Neural cell (in vitro differentiated cells): Measurements from ENCODE around the gene DNAH5. TPM values are rescaled to one million over a fixed set of nuclear protein-coding genes. Genes with fewer than 3 reads are reported as not detected.

ENCODE experiments used
- H2AFZ ChIP-seq: fragments of 200-600, 300-800 bp; sonication (generic), shearing (Covaris generic); 2 replicates; pipeline ENCODE4 v1.6.0; 2014; ENCODE audit warnings: low read depth, mild to moderate bottlenecking, antibody characterized with exemption, low read length, moderate library complexity
- H3F3A ChIP-seq: fragments of 200-600 bp; shearing (Covaris generic); 2 replicates; pipeline ENCODE4 v1.6.1; 2016; ENCODE audit warnings: mild to moderate bottlenecking, moderate library complexity, mixed read lengths, antibody characterized with exemption, low read length; ENCODE audit not compliant: insufficient read depth, poor library complexity, severe bottlenecking
- H3K27ac ChIP-seq: fragments of 200-600, 300-800 bp; sonication (generic), shearing (Covaris generic); 2 replicates; pipeline ENCODE4 v1.5.1; 2014; ENCODE audit warnings: mild to moderate bottlenecking, low read length, moderate library complexity
- H3K27me3 ChIP-seq: fragments of 300-800, 200-600 bp; sonication (generic), shearing (Covaris generic); 2 replicates; pipeline ENCODE4 v1.6.0; 2014; ENCODE audit warnings: mild to moderate bottlenecking, low read depth, low read length, moderate library complexity; ENCODE audit not compliant: insufficient read depth
- H3K36me3 ChIP-seq: fragments of 300-800, 200-600 bp; sonication (generic), shearing (Covaris generic); 2 replicates; pipeline ENCODE4 v1.5.1; 2014; ENCODE audit warnings: mild to moderate bottlenecking, antibody characterized with exemption, low read length, moderate library complexity; ENCODE audit not compliant: insufficient read depth
- H3K4me2 ChIP-seq: fragments of 300-800, 200-600 bp; sonication (generic), shearing (Covaris generic); 2 replicates; pipeline ENCODE4 v1.6.0; 2014; ENCODE audit warnings: mild to moderate bottlenecking, low read length
- H3K4me3 ChIP-seq: fragments of 300-800, 200-600 bp; sonication (generic), shearing (Covaris generic); 2 replicates; pipeline ENCODE4 v1.5.1; 2014; ENCODE audit warnings: mild to moderate bottlenecking, low read length, moderate library complexity
- H3K79me2 ChIP-seq: fragments of 200-600 bp; shearing (Covaris generic); replicated peaks from 2 replicates; pipeline ENCODE4 v1.6.0; 2014; ENCODE audit warnings: mild to moderate bottlenecking, low read length, moderate library complexity; ENCODE audit not compliant: insufficient read depth
- H3K9ac ChIP-seq: fragments of 300-800, 200-600 bp; sonication (generic), shearing (Covaris generic); 2 replicates; pipeline ENCODE4 v1.6.1; 2016; ENCODE audit warnings: mild to moderate bottlenecking, low read length, mixed read lengths
- H3K9me2 ChIP-seq: fragments of 200-600 bp; shearing (Covaris generic); 2 replicates; pipeline ENCODE4 v1.6.1; 2016; ENCODE audit warnings: mild to moderate bottlenecking, low read length, mixed read lengths; ENCODE audit not compliant: insufficient read depth
- H3K9me3 ChIP-seq: fragments of 200-600, 300-800 bp; sonication (generic), shearing (Covaris generic); 2 replicates; pipeline ENCODE4 v1.6.1; 2016; ENCODE audit warnings: mild to moderate bottlenecking, mixed run types, low read length, moderate library complexity, mixed read lengths
- H4K20me1 ChIP-seq: fragments of 200-600 bp; shearing (Covaris generic); 2 replicates; pipeline ENCODE4 v1.6.1; 2016; ENCODE audit warnings: mild to moderate bottlenecking, mixed run types; ENCODE audit not compliant: insufficient read depth
- EP300 ChIP-seq: fragments of 450-650 bp; conservative IDR thresholded peaks from 2 replicates; pipeline ENCODE4 v1.6.1; 2014; ENCODE audit warnings: antibody characterized with exemption, mild to moderate bottlenecking, moderate library complexity; ENCODE audit not compliant: poor library complexity, severe bottlenecking
- EZH2 ChIP-seq: fragments of 200-600, 300-800 bp; shearing (Covaris generic), sonication (generic); IDR thresholded peaks from 2 replicates; pipeline ENCODE4 v1.6.1; 2014; ENCODE audit warnings: antibody characterized with exemption, low read length, borderline replicate concordance, mild to moderate bottlenecking; ENCODE audit not compliant: insufficient read depth, poor library complexity, severe bottlenecking
- MXI1 ChIP-seq: fragments of 450-650 bp; conservative IDR thresholded peaks from 2 replicates; pipeline ENCODE4 v1.6.1; 2014; ENCODE audit warnings: antibody characterized with exemption, mild to moderate bottlenecking; ENCODE audit not compliant: poor library complexity, severe bottlenecking
- POLR2AphosphoS5 ChIP-seq: IDR thresholded peaks from 2 replicates; pipeline ENCODE4 v1.6.1; 2012
- RAD21 ChIP-seq: fragments of 450-650 bp; conservative IDR thresholded peaks from 2 replicates; pipeline ENCODE4 v1.6.1; 2014; ENCODE audit warnings: antibody characterized with exemption, mild to moderate bottlenecking, moderate library complexity
- SMC3 ChIP-seq: fragments of 450-650 bp; conservative IDR thresholded peaks from 2 replicates; pipeline ENCODE4 v1.6.1; 2014; ENCODE audit warnings: antibody characterized with exemption, mild to moderate bottlenecking, moderate library complexity; ENCODE audit not compliant: poor library complexity
- TAF1 ChIP-seq: IDR thresholded peaks from 2 replicates; pipeline ENCODE4 v1.6.1; 2012; ENCODE audit warnings: low read depth
- polyA plus RNA-seq: library from polyadenylated mRNA; depleted of rRNA; stranded (reverse); fragments of >200 nt; gene quantifications from 2 replicates; pipeline ENCODE4 v1.2.3, GENCODE V29; 2014
- TF ChIP-seq, protein P1 (sequence below): IDR thresholded peaks from 2 replicates; pipeline ENCODE4 v1.6.1; 2012; ENCODE audit warnings: borderline replicate concordance
- TF ChIP-seq, protein P2 (sequence below): fragments of 450-650 bp; IDR thresholded peaks from 2 replicates; pipeline ENCODE4 v1.5.1; 2014; ENCODE audit warnings: antibody characterized with exemption, mild to moderate bottlenecking, moderate library complexity; ENCODE audit not compliant: poor library complexity, severe bottlenecking

DNAH5 gene
- polyA plus RNA-seq, 1 donor from 2014 or later: 12.8 TPM

- no peak overlapping the region for H3K4me2 ChIP-seq
- H3K4me3 ChIP-seq: no peak overlapping the region
- no peaks in the 10 kb centered on the region for H3K79me2 ChIP-seq
- no peaks in the 10 kb centered on the region for H3K27me3 ChIP-seq
- no peaks in the 10 kb centered on the region for H3K36me3 ChIP-seq
- H3K27ac ChIP-seq: no peak overlapping the region
- H3K9me2 ChIP-seq: no peaks in the 10 kb centered on the region
- TF ChIP-seq MXI1: no peak
- no peak for TF ChIP-seq EP300
- TF ChIP-seq, protein P1, sequence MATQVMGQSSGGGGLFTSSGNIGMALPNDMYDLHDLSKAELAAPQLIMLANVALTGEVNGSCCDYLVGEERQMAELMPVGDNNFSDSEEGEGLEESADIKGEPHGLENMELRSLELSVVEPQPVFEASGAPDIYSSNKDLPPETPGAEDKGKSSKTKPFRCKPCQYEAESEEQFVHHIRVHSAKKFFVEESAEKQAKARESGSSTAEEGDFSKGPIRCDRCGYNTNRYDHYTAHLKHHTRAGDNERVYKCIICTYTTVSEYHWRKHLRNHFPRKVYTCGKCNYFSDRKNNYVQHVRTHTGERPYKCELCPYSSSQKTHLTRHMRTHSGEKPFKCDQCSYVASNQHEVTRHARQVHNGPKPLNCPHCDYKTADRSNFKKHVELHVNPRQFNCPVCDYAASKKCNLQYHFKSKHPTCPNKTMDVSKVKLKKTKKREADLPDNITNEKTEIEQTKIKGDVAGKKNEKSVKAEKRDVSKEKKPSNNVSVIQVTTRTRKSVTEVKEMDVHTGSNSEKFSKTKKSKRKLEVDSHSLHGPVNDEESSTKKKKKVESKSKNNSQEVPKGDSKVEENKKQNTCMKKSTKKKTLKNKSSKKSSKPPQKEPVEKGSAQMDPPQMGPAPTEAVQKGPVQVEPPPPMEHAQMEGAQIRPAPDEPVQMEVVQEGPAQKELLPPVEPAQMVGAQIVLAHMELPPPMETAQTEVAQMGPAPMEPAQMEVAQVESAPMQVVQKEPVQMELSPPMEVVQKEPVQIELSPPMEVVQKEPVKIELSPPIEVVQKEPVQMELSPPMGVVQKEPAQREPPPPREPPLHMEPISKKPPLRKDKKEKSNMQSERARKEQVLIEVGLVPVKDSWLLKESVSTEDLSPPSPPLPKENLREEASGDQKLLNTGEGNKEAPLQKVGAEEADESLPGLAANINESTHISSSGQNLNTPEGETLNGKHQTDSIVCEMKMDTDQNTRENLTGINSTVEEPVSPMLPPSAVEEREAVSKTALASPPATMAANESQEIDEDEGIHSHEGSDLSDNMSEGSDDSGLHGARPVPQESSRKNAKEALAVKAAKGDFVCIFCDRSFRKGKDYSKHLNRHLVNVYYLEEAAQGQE: no peak
- no peak for TF ChIP-seq POLR2AphosphoS5
- no peak for TF ChIP-seq SMC3
- no peak for TF ChIP-seq EZH2
- TF ChIP-seq, protein P2, sequence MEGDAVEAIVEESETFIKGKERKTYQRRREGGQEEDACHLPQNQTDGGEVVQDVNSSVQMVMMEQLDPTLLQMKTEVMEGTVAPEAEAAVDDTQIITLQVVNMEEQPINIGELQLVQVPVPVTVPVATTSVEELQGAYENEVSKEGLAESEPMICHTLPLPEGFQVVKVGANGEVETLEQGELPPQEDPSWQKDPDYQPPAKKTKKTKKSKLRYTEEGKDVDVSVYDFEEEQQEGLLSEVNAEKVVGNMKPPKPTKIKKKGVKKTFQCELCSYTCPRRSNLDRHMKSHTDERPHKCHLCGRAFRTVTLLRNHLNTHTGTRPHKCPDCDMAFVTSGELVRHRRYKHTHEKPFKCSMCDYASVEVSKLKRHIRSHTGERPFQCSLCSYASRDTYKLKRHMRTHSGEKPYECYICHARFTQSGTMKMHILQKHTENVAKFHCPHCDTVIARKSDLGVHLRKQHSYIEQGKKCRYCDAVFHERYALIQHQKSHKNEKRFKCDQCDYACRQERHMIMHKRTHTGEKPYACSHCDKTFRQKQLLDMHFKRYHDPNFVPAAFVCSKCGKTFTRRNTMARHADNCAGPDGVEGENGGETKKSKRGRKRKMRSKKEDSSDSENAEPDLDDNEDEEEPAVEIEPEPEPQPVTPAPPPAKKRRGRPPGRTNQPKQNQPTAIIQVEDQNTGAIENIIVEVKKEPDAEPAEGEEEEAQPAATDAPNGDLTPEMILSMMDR: no peak
- TF ChIP-seq TAF1: no peak
- TF ChIP-seq RAD21: no peak
- H3F3A ChIP-seq: no peaks in the 10 kb centered on the region
- no peaks in the 10 kb centered on the region for H4K20me1 ChIP-seq
- H3K9me3 ChIP-seq: no peaks in the 10 kb centered on the region
- no peak overlapping the region for H2AFZ ChIP-seq
- H3K9ac ChIP-seq: no peak overlapping the region
Observed at GRCh38 chr5:13917061-13917460, 27.4 kb downstream of the DNAH5 start.

DNA sequence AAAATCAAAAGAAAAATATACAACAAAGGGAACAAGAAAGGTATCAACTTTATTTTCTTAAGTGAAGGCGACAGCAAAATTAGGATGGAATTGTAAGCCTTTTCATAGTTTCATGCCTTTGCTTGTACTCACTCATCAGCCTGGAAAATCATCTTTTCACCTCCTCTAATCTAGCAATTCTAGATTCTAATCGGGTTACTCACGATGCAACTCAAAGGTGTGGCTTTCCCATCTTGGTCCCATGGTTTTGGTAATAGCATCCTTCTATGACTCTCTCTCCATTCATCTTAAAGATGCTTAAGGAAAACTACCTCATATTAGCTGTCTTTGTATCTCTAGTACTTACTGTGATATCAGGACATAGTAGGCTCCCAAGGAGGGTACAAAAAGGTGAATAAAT is 30.5 kb downstream of the DNAH5 start:
- Histone ChIP-seq H3K9ac (no peak overlapping the region), H3K9me3 (no peaks in the 10 kb centered on the region), H3K27ac (no peak overlapping the region), H3K79me2 (no peaks in the 10 kb centered on the region), H3F3A (no peaks in the 10 kb centered on the region), H3K4me2 (no peak overlapping the region), H3K9me2 (no peaks in the 10 kb centered on the region), H2AFZ (no peak overlapping the region), H3K36me3 (no peaks in the 10 kb centered on the region), H3K27me3 (no peaks in the 10 kb centered on the region), H4K20me1 (no peaks in the 10 kb centered on the region), H3K4me3 (no peak overlapping the region)
- no peak for TF ChIP-seq SMC3
- no peak for TF ChIP-seq TAF1
- TF ChIP-seq RAD21: no peak
- TF ChIP-seq POLR2AphosphoS5: no peak
- TF ChIP-seq EP300: no peak
- TF ChIP-seq, protein P1: no peak
